SKM-1 (cell line): ENCODE data around the gene LMO4.

Experiments
- DNase-seq: peaks from one replicate; lab custom pipeline; 2025; ENCODE audit not compliant: unreplicated experiment; lab: John Stamatoyannopoulos, UW

LMO4 gene

DNA sequence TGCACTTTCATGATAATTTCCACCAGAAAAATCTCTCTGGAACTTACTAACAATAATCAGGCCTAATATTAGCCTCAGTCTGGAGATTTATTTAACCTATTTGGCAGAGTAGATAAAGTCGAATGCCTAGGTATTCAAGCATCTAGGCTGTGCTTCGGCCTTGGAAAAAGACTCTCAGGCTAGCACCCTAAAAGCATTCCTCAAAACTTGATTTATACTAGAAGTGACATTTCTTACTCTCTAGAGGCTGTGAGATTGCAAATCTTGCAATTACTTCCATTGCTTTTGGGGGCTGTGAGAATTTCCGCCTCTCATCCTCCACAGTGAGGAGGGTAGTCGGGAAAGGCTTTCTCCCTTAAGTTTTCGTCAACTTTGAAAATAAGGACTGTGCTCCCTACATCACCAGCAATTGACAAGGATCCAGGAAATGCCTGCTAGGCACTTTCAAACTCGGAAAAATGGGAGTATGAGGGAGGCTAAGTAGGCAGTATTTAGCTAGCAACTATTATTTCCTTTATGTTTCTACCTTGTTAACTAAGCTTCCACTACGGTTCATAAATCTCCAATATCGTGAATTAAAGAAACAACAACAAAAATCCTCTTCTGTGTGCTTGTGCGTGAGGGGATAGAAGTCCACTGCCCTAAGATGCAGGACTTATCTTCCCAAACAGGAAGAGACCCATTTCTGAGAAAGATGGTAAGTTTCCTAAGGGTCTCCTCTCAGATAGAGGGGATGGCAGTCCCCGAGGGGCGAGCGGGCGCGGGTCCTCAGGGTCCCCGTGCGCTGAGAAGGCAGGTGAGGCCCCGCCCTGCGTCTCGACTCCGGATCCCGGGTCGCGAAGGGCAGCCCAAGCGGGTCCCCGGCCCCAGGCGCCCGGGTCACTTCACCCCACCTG is 1.1 kb upstream of the LMO4 start:
- no peak for DNase-seq

DNA sequence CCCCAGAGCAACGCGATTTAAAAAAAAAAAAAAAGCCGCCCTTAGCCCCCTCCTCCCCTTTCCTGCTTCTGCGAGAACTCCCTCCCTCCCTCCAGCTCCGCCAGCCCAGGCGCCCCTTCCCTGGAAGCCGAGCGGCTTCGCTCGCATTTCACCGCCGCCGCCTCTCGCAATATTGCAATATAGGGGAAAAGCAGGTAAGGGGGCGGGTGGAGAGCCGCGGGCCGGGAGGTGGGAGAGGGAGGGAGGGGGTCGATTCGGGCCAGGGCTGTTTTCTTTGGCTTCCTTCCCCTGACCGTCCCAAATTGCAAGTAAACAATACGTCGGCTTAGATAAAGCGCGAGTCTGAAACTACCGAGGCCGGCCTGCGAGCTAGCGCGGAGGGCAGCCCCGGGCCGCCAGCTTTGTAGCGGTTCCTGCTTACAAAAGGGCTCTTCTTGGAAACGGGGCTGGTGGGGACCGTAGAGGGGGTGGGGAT is 408 bp downstream of the LMO4 start:
- no peak for DNase-seq

- DNase-seq, result no peak
Measured at GRCh38 chr1:87329526-87330056, 911 bp downstream of the LMO4 start.

GRCh38 chr1:87330057-87330884 is 1.6 kb downstream of the LMO4 start:
- no peak for DNase-seq

- peak; percentile 48 for DNase-seq
Measured at GRCh38 chr1:87330885-87331364, 2.2 kb downstream of the LMO4 start.

GRCh38 chr1:87331365-87332241 is 2.9 kb downstream of the LMO4 start:
- DNase-seq, result peak; percentile 39

DNA sequence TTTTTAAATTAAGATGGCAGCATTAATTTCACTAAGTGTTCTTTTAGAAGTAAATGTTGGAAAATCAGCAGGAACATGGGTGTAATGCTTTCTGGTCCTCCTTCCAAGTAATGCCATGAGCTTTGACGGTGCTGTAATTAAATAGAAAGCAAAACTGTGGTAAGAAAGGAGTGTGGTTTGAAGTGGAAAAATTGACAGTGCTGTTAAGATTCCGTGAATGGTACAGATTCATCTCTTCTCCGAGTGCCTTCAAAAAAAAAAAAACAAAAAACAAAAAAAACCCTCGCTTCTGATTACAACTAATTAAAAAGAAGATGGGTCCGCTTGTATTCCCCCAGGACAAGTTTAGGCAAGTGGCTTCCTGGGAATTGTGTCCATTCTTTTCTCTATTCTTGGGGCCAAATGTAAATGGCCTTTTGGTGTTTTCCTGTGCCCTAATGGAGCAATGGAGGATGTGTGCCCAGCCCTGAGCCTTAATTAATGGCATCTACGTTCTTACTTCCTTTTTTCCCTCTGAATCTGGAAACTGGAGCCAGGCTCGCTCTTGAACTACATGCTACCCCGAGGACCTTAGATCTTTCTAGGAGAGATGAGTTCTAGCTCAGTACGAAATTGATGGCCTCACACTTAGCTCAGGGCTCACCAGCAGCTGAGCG is 5.1 kb downstream of the LMO4 start:
- no peak for DNase-seq

DNA sequence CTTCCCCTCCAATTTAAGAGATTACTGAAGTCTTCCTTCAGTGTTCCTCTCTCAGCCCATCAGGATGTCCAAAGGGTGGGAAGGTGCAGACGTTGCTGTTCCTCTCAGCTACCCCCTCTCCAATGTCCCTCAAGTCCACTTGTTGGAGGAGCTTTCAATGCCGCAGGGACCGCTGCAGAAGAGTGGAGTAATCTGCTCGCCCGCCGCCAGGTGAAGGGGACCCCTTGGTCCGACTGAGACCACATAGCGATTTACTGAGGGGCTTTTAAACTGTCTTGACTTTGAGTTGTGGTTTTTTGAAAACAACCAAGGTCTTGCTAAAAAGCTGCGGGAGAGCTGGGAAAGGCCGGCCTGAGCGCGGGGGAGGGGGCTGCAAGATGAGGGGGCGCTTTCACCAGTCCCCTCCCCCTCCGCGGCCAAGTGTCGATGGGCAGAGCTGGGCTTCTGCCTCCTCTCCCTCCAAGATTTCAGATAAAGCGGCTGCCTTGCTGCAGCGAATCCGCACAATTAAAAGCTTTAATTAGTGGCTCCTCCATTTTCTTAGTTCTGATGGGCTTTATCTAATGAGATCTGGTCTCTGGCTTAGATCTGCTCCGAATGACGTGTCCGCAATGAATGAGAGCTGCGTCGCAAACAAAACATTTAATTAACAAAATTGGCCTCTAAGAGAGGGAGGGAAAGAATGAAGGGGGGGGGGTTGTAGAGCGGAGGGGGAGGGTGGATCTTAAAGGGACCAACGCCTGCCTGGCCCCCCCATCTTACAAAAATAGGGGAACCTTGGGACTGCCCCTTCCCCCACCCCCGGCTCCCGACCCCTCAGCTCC is 5.9 kb downstream of the LMO4 start:
- DNase-seq, result no peak

- DNase-seq, result peak; percentile 63
Measured at GRCh38 chr1:87335175-87335884, 6.7 kb downstream of the LMO4 start.

DNA sequence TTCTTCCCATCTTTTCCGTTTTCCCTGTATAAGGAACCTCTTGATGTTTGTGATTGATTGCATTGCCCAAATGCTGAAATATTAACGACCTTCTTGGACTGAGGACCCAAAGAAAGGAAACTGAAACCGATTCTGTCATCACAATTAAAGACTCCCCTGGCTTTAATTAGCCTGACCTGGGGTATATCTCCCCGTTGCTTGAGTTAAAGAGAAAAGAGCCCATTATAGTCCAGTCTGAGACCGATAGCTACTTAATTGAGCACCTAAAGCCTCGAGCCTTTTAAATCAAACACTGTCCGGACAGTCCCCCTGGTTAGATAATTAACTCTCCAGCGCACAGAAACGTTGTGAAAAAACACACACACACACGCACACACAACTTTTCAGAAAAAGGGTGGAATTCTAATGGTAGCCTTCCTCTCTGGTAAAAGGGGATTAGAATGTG is 8.0 kb downstream of the LMO4 start:
- no peak for DNase-seq

DNA sequence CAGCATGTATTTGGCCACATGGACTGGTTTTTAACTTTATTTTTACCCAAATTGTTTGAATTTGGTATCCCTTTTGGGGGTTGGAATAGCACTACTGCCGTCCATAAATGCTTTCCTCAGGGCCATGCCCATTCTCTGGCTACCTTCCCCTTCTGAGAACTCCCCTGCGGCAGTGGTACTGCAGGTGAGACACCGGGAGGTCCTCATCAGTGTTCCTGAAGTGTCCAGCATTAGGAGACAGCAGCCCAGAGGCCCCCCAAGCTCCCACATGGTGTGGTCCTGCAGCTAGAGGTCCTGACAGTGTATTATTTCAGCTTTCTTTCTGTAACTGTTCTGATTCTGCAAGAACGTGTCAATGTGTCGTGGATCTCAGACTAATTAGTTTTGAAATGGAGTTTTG is 8.9 kb downstream of the LMO4 start:
- DNase-seq, result no peak

DNA sequence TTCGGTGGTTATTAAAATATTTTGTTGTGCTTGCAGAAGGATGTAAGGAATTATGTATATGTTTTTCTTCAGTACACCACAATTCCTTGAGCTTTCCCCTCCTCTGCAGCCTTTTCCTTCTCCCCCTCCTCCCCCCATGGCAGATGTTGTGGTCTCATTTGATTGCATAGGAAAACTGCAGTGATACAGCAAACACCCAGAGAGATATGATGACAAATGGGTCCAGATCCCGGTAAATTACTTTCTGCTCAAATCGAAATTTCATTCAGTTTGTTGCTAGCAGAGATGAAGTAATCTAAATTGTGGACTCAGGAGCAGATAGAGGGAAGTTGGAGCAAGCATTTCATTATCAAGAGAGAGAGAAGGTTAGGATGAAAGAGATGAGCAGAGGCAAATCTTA is 9.9 kb downstream of the LMO4 start:
- DNase-seq, result no peak

DNA sequence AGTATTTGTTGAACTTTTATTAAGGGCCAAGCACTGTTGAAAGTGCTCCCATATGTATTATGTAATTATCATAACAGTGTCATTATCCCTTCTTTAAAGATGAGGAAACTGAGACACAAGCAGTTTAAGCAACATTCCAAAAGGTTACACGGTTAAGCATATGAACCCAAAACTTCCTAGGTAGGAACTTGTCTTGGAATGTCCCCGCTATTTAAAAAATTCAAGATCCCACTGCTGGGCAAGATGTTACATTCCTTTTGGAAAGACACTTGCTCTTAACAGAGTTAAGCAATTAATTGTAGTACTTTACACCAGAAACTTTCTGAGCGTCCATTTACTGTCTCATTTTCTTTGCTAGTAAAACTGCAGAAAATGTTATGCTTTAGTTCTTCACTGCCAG is 15.6 kb downstream of the LMO4 start:
- DNase-seq, result no peak

DNA sequence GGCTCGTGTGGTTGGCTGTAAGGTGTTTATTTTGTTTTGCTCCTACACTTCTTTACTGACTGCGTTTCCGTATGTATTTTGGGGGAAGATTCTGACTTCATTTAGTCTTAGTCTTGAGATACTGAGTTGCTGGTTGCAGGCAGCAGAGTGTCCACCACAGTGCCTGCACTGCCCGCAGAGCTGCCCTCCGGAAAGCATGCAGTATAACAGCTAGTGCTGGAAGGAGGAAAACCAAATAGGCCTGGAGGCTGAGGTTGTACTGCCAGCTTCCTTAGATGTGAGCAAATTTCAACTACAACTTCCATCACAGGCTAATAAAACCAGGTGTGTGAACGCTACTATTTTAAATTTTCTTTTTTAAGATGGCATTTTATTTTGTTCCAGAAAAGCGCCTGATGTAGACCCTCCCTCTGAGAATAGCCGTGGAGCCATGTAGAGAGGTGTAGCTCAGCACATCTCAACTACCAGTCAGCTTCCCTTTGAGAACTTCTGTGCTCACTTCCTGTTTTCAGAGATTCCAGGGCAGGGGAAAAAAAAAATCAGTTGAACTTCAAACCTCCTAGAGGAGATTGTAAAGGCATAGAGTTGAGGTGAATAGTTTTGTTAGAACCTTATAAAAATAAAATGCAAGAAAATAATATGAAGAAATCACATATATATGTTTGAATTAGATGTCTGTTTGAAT is 17.6 kb downstream of the LMO4 start:
- DNase-seq, result no peak

GRCh38 chr1:87348341-87349019 is 19.8 kb downstream of the LMO4 start:
- DNase-seq, result no peak

DNA sequence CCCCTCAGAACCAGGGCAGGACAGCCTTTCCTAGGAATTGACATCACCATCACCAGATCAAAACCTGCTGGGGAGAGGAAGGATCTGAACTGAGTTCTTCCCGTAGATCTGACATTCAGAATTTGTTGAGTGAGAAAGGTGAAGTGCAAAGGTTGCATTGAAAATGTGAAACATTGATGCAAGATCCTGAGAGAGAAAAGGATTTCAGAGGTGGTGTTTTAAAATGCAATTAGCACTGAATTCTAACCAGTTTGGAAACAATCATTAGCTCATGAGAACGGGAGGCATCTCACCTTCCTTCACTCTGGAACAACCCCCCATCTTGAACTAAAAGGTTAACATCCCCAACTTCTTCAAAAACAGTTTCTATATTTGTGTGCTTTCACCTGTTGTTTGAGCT is 20.4 kb downstream of the LMO4 start:
- DNase-seq, result no peak

DNA sequence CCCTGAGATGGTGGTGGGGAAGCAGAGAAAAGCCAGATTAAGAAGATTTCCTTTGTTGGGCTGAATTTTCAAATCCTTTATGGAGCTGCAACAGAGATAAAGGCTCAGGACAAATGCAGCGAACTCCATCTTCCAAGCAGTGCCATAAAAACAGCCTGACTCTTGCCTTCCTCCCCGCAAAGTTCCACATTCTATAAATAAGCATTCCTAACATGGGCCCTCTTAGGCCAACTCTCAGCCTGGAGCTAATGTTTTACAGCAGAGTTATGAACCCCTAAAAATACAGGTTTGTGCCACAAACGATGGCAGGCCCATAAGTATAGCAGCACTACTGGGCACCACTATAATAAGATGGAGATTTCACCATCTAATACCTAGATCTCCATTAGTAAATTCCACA is 27.2 kb downstream of the LMO4 start:
- no peak for DNase-seq
